ENCODE measurements around the gene ARGLU1. TPM values are rescaled to one million over a fixed set of nuclear protein-coding genes. Genes with fewer than 3 reads are reported as not detected.

The ARGLU1 gene
- total RNA-seq, 1 experiment from 2014 or later, result 31.8 TPM

DNA sequence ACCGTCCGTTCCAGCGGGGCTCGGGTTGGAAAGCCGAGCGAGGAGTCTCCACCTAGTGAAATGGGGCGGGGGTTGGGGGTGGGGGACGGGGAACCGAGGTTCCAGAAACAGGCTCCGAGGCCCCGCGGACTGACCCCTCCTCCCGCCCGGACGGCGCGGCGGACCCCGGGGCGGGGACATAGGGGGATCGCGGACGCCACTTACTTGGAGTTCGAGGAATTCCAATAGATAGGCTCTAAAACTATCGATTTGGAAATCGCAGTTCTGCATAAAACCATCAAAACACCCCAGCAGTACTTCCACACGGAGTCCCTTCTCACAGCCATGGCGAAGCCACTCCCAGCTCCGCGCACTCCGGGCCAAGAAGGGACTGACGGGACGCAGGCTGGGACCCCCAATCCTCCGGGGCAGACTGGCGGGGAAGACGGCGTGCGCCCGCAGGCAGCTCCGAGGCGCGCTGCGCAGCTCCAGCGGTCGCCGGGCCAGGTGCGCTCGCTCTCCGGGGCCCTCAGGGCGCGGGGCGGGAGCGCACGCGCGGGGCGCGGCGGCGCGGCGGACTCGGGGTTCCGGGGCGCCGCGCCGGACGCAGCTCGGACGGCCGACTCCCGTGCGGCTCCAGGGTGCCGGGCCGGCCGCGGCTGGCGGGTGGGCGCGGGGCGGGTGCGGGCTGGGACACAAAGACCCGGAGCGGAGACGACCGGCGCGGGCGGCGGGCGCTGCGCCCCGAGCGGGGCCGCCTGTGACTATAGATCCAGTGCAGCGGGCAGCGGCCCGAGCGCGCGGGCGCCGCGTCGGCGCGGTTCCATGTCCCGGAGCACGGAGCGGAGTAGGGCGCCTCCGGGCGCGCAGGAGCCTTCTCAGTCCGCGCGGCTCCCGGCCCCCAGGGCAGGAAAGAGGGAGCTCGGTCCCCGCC is 33.0 kb downstream of the ARGLU1 start:
- no peak overlapping the region; the same call in 1 of the 2 replicates for H3K27ac ChIP-seq (ENCODE audit: low read length)

DNA sequence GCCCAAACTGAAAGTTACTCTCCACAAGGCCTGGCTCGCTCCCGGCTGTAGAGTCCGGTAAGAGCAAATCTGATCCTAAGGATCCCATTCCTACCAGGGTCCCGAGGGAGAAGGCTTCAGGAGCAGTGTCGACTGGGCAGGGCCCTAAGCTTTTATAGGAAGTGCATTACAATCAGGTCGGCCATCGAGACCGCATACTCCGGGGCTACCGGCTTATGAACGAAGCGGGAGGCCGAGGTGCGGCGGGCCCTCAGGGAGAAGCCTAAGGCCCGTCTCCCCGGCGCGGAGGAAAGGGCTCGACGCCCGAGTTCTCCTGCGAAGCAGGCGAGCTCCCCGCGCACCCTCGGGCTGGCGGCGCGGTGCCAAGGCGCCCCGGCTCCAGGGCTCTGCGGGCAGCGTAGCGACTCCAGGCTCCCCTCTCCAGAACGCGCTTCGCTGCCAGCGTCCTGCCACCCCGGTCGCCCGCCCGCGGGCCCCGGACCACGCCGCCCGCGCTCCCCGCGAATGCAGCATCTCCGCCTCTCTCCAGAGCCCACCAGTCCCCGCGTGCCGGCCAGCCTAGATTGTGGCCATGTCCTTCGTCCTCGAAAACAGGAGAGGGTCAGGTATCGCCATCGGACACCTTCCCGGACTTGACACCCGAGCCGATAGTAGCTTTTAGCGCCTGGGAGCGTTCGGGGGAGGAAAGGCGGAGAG is 33.8 kb downstream of the ARGLU1 start:
- intact Hi-C loops (cut with micrococcal nuclease), result loop anchor here (2.0 to 10.0 kb wide), 10 partner anchors 157 to 1755 kb away; no protein-coding TSS in a partner anchor
- Histone ChIP-seq H3K27ac (ENCODE audit: low read length) (peak overlapping the region; percentile 38), H3F3A (ENCODE audit: low read length, unreplicated experiment) (no peaks in the 10 kb centered on the region), H4K20me1 (ENCODE audit: low read length) (peaks cover 34% of the 10 kb centered on the region), H3K4me3 (ENCODE audit: low read length) (peak overlapping the region; percentile 84), H3K36me3 (ENCODE audit: low read depth, low read length) (no peaks in the 10 kb centered on the region), H3K9ac (ENCODE audit: low read length) (peak overlapping the region; percentile 72), H3K79me2 (ENCODE audit: low read length) (peaks cover 57% of the 10 kb centered on the region), H3K9me2 (replicated peaks; ENCODE audit: low read length) (no peaks in the 10 kb centered on the region), H2AFZ (ENCODE audit: low read length) (no peak overlapping the region), H3K9me3 (ENCODE audit: low read length) (no peaks in the 10 kb centered on the region), H3K4me1 (ENCODE audit: insufficient read depth, low read length) (peaks cover 27% of the 10 kb centered on the region), H3K27me3 (ENCODE audit: low read length) (no peaks in the 10 kb centered on the region), H3K4me2 (ENCODE audit: low read length) (peak overlapping the region; percentile 93)
- ChIA-PET POLR2A (ENCODE audit: unreplicated experiment) (no interaction called here), CTCF (interaction anchor here (0.6 kb wide), 1 partner anchor 419 kb away, joined by 8 read pairs; no protein-coding TSS in a partner anchor)
- TF ChIP-seq EZH2phosphoT487 (IDR thresholded peaks at IDR 0.05; ENCODE audit: borderline replicate concordance, low read length) (no peak), EZH2 (IDR thresholded peaks at IDR 0.05; ENCODE audit: low read length, unreplicated experiment) (no peak)
- no TSS peak for BruUV-seq (replicated peaks)
- DNase-seq (peak; percentile 56), ATAC-seq (peak; percentile 3)

More for the DNA sequence above, 33.0 kb downstream of the ARGLU1 start:
- Histone ChIP-seq H3F3A (ENCODE audit: low read length, unreplicated experiment) (no peaks in the 10 kb centered on the region), H3K4me3 (ENCODE audit: low read length) (peak overlapping the region; percentile 84), H3K4me2 (ENCODE audit: low read length) (peak overlapping the region; percentile 93), H3K79me2 (ENCODE audit: low read length) (peaks cover 49% of the 10 kb centered on the region), H4K20me1 (ENCODE audit: low read length) (peaks cover 27% of the 10 kb centered on the region), H3K9me2 (replicated peaks; ENCODE audit: low read length) (no peaks in the 10 kb centered on the region), H3K36me3 (ENCODE audit: low read depth, low read length) (no peaks in the 10 kb centered on the region), H2AFZ (ENCODE audit: low read length) (no peak overlapping the region), H3K9ac (ENCODE audit: low read length) (peak overlapping the region; percentile 72), H3K4me1 (ENCODE audit: insufficient read depth, low read length) (peaks cover 20% of the 10 kb centered on the region), H3K27me3 (ENCODE audit: low read length) (no peaks in the 10 kb centered on the region), H3K9me3 (ENCODE audit: low read length) (no peaks in the 10 kb centered on the region)
- TF ChIP-seq EZH2phosphoT487 (IDR thresholded peaks at IDR 0.05; ENCODE audit: borderline replicate concordance, low read length), result no peak
- TF ChIP-seq, protein P1, sequence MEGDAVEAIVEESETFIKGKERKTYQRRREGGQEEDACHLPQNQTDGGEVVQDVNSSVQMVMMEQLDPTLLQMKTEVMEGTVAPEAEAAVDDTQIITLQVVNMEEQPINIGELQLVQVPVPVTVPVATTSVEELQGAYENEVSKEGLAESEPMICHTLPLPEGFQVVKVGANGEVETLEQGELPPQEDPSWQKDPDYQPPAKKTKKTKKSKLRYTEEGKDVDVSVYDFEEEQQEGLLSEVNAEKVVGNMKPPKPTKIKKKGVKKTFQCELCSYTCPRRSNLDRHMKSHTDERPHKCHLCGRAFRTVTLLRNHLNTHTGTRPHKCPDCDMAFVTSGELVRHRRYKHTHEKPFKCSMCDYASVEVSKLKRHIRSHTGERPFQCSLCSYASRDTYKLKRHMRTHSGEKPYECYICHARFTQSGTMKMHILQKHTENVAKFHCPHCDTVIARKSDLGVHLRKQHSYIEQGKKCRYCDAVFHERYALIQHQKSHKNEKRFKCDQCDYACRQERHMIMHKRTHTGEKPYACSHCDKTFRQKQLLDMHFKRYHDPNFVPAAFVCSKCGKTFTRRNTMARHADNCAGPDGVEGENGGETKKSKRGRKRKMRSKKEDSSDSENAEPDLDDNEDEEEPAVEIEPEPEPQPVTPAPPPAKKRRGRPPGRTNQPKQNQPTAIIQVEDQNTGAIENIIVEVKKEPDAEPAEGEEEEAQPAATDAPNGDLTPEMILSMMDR (conservative IDR thresholded peaks at IDR 0.05; ENCODE audit: low read depth, low read length), result no peak
- no peak for TF ChIP-seq EZH2 (IDR thresholded peaks at IDR 0.05; ENCODE audit: low read length, unreplicated experiment)
- POLR2A ChIA-PET (ENCODE audit: unreplicated experiment), result interaction anchor here (0.6 kb wide), 3 partner anchors 31 to 1398 kb away, joined by 3 to 4 read pairs (median 4); no protein-coding TSS in a partner anchor
- BruUV-seq (replicated peaks), result no TSS peak
- peak; percentile 13 for DNase-seq
- ATAC-seq, result peak; percentile 6
- intact Hi-C loops (cut with micrococcal nuclease), result loop anchor here (2.0 to 10.0 kb wide), 9 partner anchors 158 to 1756 kb away; no protein-coding TSS in a partner anchor
- CTCF ChIA-PET, result interaction anchor here (0.6 kb wide), 1 partner anchor 420 kb away, joined by 8 read pairs; no protein-coding TSS in a partner anchor

Measured in PC-3 (cell line).